ENCODE results near the gene ZC3H7A. TPM values are rescaled to one million over a fixed set of nuclear protein-coding genes. Genes with fewer than 3 reads are reported as not detected.

The ZC3H7A gene
- total and polyA plus RNA-seq, 2 of the 8 experiments (the other 6 are each of a cell fraction or from before 2014, with no cell fraction given) = 32.0 to 55.9 TPM

DNA sequence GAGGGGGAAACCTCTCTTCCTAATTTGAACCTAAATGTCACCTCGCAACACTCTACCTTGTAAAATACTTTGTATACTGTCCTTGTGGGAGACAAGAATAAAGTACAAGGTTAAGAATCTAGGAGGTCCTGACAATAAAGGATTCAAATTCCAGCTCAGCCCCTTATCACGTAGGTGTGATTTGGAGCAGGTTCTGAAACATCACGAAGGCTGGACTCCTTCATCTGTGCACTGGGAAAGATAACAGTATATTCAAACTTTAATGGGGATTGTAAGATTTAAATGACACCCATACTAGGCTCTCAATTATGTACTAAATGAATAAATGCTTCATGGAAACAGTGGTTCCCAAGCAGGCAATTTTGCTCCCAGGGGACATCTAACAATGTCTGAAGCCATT lies 56.5 kb downstream of the ZC3H7A start:
- H4K8ac ChIP-seq (ENCODE audit: extremely low read depth, insufficient read depth, low read length) = no peak overlapping the region
- H2AFZ ChIP-seq (ENCODE audit: low read length) = no peak overlapping the region
- CTCF ChIA-PET (ENCODE audit: partially characterized antibody) = no interaction called here
- no peak overlapping the region for H2BK15ac ChIP-seq (ENCODE audit: low read length)
- H3K23me2 ChIP-seq (ENCODE audit: low read depth, low read length) = no peaks in the 10 kb centered on the region; the same call in none of the 2 replicates
- peaks cover 0 to 2% (median 0%) of the 10 kb centered on the region in 4 experiments; a peak in 3 of 8 replicates for H3K36me3 ChIP-seq (ENCODE audit: control insufficient read depth in 2 of 4, insufficient read depth in 4 of 4, low read length in 3 of 4)
- FAIRE-seq (no peak), DNase-seq (ENCODE audit: low read depth in 1 of 2, low spot score in 2 of 2) (no peak)
- no peaks in the 10 kb centered on the region for H3K9me3 ChIP-seq (ENCODE audit: insufficient read depth in 2 of 2, low read depth in 1 of 2, low read length in 1 of 2)
- no peaks in the 10 kb centered on the region; the same call in 1 of the 2 replicates for H3K79me1 ChIP-seq (ENCODE audit: low read depth, low read length)
- no peaks in the 10 kb centered on the region for H4K20me1 ChIP-seq (replicated peaks in 1 of 2; ENCODE audit: control insufficient read depth in 1 of 2, insufficient read depth in 2 of 2, low read length in 2 of 2)
- no peak overlapping the region for H4K5ac ChIP-seq (ENCODE audit: insufficient read length, low read depth, low read length)
- no peak overlapping the region for H3K4ac ChIP-seq (replicated peaks; ENCODE audit: insufficient read length, low read depth, low read length)
- no peak overlapping the region for H3K9ac ChIP-seq (replicated peaks in 1 of 4; ENCODE audit: extremely low read depth in 1 of 4, low read depth in 3 of 4, low read length in 3 of 4)
- H3K4me2 ChIP-seq (ENCODE audit: insufficient read depth in 1 of 2, low read depth in 2 of 2, low read length in 2 of 2) = no peak overlapping the region; a peak in 1 of 4 replicates
- no peak overlapping the region for H2BK5ac ChIP-seq (ENCODE audit: low read depth, low read length)
- 88% methylated on average over 3 of the region's 3 CpGs; no CpG with 5 or more reads in 1 of the 2 experiments for WGBS, 2 experiments (ENCODE audit: extremely low coverage in 1 of 2, insufficient coverage in 1 of 2, insufficient read length in 1 of 2, insufficient replicate concordance in 2 of 2, low coverage in 1 of 2, low lambda C conversion rate in 2 of 2, missing lambda C conversion rate in 1 of 2)
- no peak overlapping the region for H2AK5ac ChIP-seq (ENCODE audit: low read depth, low read length)
- no peak overlapping the region for H3K56ac ChIP-seq (replicated peaks; ENCODE audit: insufficient read length, low read depth, low read length)
- no peak overlapping the region; a peak in 1 of 8 replicates for H3K4me3 ChIP-seq (ENCODE audit: extremely low read depth in 1 of 4, insufficient read depth in 2 of 4, low read depth in 3 of 4, low read length in 4 of 4)
- H3K23ac ChIP-seq (ENCODE audit: insufficient read length) = no peak overlapping the region
- no peak overlapping the region for H3K14ac ChIP-seq (ENCODE audit: insufficient read length)
- no peak overlapping the region for H3K27ac ChIP-seq (ENCODE audit: low read depth, low read length)
- no peak overlapping the region for H2BK20ac ChIP-seq (ENCODE audit: low read length)
- no peak overlapping the region for H4K91ac ChIP-seq (replicated peaks; ENCODE audit: insufficient read length, low read length)
- H3K18ac ChIP-seq (ENCODE audit: extremely low read depth, low read length) = no peak overlapping the region
- POLR2A ChIA-PET (ENCODE audit: partially characterized antibody) = no interaction called here
- H3K79me2 ChIP-seq (ENCODE audit: control insufficient read depth in 1 of 2, insufficient read depth in 2 of 2, low read length in 2 of 2) = peaks cover 0 to 34% of the 10 kb centered on the region in 2 experiments; a peak in 2 of 4 replicates
- TF ChIP-seq TAF1 (IDR thresholded peaks at IDR 0.05; ENCODE audit: low read depth, low read length) (no peak), NRF1 (IDR thresholded peaks at IDR 0.05; ENCODE audit: low read depth, low read length) (no peak), RXRA (IDR thresholded peaks at IDR 0.05; ENCODE audit: insufficient read depth, low read depth, low read length) (no peak), EP300 (IDR thresholded peaks at IDR 0.05; ENCODE audit: borderline replicate concordance in 1 of 2, low read depth in 2 of 2, low read length in 2 of 2) (no peak), KDM4A (IDR thresholded peaks at IDR 0.05; ENCODE audit: low read depth, low read length, severe bottlenecking) (no peak), KDM5A (IDR thresholded peaks at IDR 0.05; ENCODE audit: low read length) (no peak), MAX (IDR thresholded peaks at IDR 0.05) (no peak), BRCA1 (IDR thresholded peaks at IDR 0.05; ENCODE audit: low read depth, low read length) (no peak), POLR2AphosphoS5 (IDR thresholded peaks at IDR 0.05; ENCODE audit: low read depth, low read length) (no peak), TEAD4 (IDR thresholded peaks at IDR 0.05; ENCODE audit: low read depth, low read length) (no peak), MAFK (IDR thresholded peaks at IDR 0.05; ENCODE audit: low read depth, low read length) (no peak), CTBP2 (IDR thresholded peaks at IDR 0.05; ENCODE audit: borderline replicate concordance, insufficient read depth, insufficient read length, low read length) (no peak), EGR1 (IDR thresholded peaks at IDR 0.05; ENCODE audit: borderline replicate concordance, low read depth, low read length) (no peak), HDAC6 (IDR thresholded peaks at IDR 0.05; ENCODE audit: low read depth, low read length) (no peak), ZNF274 (IDR thresholded peaks at IDR 0.05; ENCODE audit: borderline replicate concordance, extremely low read depth, low read length) (no peak)
- H2BK120ac ChIP-seq (replicated peaks; ENCODE audit: low read depth, low read length) = no peak overlapping the region
- H3K27me3 ChIP-seq (replicated peaks in 1 of 4; ENCODE audit: control insufficient read depth in 3 of 4, extremely low read depth in 1 of 4, insufficient read depth in 3 of 4, low read length in 3 of 4) = no peaks in the 10 kb centered on the region
- H3K4me1 ChIP-seq (replicated peaks in 1 of 4; ENCODE audit: control insufficient read depth in 3 of 4, insufficient read depth in 4 of 4, low read length in 3 of 4) = peaks cover 2 to 6% (median 3%) of the 10 kb centered on the region in 4 experiments; a peak in 2 of 7 replicates
- H2BK12ac ChIP-seq (ENCODE audit: low read depth, low read length) = no peak overlapping the region
